HEK293 (cell line): ENCODE data around the gene PCSK6.

Source experiments
- CTCF ChIP-seq: fragments of 450-650 bp; formaldehyde crosslinking; IDR thresholded peaks from 2 replicates; pipeline ENCODE4 v1.5.1; 2016; ENCODE audit warnings: missing biosample characterization, missing genetic modification characterization
- REST ChIP-seq: fragments of 450-650 bp; formaldehyde crosslinking; IDR thresholded peaks from 2 replicates; pipeline ENCODE4 v1.5.1; 2016; ENCODE audit warnings: missing biosample characterization, missing genetic modification characterization
- ZNF664 ChIP-seq: fragments of 450-650 bp; formaldehyde crosslinking; IDR thresholded peaks from 2 replicates; pipeline ENCODE4 v1.5.1; 2016; ENCODE audit warnings: missing biosample characterization, missing genetic modification characterization
- TF ChIP-seq, protein P1 (sequence below): fragments of 450-650 bp; formaldehyde crosslinking; IDR thresholded peaks from 2 replicates; pipeline ENCODE4 v1.5.1; 2016; ENCODE audit warnings: missing biosample characterization, missing genetic modification characterization

DNA sequence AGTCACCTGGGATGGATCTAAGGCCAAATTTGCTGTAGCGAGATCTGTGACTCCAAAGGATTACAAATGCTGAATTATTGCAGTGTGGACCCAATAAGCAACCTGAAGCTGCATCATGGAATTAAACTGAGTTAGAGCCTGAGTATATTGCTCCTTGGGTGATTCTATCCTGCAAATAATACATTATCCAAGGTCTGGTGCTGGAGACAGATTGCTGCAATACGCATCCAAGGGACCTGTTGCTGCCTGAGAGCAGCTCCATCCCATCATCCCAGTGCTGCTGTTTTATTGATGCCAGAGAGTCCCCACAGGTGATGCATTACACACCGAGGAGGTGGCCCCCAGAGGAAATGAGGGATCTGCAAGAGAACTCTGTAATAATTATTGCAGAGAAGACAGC is 31.6 kb upstream of the PCSK6 start:
- TF ChIP-seq CTCF (tag by site-specific recombination) (no peak), ZNF664 (tag by site-specific recombination) (no peak), REST (no peak)
- TF ChIP-seq, protein P1, sequence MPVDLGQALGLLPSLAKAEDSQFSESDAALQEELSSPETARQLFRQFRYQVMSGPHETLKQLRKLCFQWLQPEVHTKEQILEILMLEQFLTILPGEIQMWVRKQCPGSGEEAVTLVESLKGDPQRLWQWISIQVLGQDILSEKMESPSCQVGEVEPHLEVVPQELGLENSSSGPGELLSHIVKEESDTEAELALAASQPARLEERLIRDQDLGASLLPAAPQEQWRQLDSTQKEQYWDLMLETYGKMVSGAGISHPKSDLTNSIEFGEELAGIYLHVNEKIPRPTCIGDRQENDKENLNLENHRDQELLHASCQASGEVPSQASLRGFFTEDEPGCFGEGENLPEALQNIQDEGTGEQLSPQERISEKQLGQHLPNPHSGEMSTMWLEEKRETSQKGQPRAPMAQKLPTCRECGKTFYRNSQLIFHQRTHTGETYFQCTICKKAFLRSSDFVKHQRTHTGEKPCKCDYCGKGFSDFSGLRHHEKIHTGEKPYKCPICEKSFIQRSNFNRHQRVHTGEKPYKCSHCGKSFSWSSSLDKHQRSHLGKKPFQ (tag by site-specific recombination), result no peak
